ENCODE measurements around the gene LASP1.
"Not testable (repeated sequence)": the region's sequence is repeated elsewhere in the genome, so short reads cannot be mapped to it uniquely, and the experiment has no call there.

Gene LASP1

GRCh38 chr17:38922538-38923297 lies 52.9 kb downstream of the LASP1 start:
- peak overlapping the region; percentile 59; the same call in 1 of the 2 replicates for H3K4me2 ChIP-seq
- 0 out of 2 replicates have a peak, but pooled peaks cover 7% of the 10 kb centered on the region for H4K20me1 ChIP-seq
- H3K27ac ChIP-seq: peak overlapping the region; percentile 62; the same call in 1 of the 2 replicates
- H3K9me3 ChIP-seq: no peaks in the 10 kb centered on the region
- H3K27me3 ChIP-seq: no peaks in the 10 kb centered on the region
- H3K4me3 ChIP-seq: no peak overlapping the region
- no peak for TF ChIP-seq Cebpa-rat (IDR thresholded peaks at IDR 0.05)
- H3K9ac ChIP-seq: peak overlapping the region; percentile 40; the same call in 1 of the 2 replicates
- H3K4me1 ChIP-seq: peaks cover 80% of the 10 kb centered on the region
- H3K36me3 ChIP-seq: peaks cover 26% of the 10 kb centered on the region

GRCh38 chr17:38925263-38925995 lies 55.6 kb downstream of the LASP1 start, which contains the start of gene LASP1NB:
Gene LASP1NB (plus strand): TSS chr17:38925614.
- Histone ChIP-seq H3K36me3 (no peaks in the 10 kb centered on the region), H3K9ac (no peak within 1 kb of the TSS), H3K27ac (peak within 1 kb of the TSS; percentile 55), H3K4me3 (no peak within 1 kb of the TSS), H3K4me2 (peak within 1 kb of the TSS; percentile 74), H4K20me1 (0 out of 2 replicates have a peak, but pooled peaks cover 2% of the 10 kb centered on the region), H3K27me3 (no peaks in the 10 kb centered on the region), H3K9me3 (no peaks in the 10 kb centered on the region), H3K4me1 (peaks cover 61% of the 10 kb centered on the region)
- no peak for TF ChIP-seq Cebpa-rat (IDR thresholded peaks at IDR 0.05)

DNA sequence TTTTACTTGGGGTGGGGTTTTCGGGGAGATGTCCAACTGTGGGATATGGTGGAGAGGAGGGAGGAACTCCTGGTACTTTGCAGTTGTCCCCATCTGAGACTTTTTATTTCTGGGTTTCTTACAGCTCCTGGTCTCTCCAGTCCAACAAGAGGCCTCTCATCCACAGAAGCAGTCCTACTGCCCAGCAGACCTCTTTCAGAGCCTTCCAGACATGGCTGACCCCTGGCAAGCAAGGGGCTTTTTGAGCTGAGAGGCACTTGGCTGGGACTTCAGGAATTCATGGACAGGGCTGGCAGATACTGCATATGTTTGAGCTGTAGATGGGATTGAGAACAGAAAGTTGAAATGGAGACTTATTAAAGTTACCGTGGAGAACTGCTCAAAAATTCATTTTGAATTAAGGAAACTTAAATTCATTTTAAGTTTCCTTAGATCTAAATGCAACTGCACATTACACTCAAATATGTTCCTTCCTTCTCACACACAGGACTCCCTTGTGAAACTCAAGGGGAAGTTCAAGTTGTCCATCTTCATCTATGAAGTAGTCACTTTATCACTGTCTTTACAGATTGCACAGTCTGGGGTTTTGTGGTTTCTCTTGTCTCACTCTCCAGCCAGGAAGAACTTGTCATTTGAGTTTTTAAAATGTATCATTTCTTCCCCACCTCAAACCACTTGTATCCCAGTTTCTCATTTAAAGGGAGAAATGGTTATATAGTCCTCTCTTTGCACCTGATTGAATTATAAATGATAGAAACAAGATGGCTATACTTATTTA lies 56.6 kb downstream of the LASP1 start:
- no peak overlapping the region for H3K9ac ChIP-seq
- no peaks in the 10 kb centered on the region for H3K9me3 ChIP-seq
- H3K36me3 ChIP-seq: no peaks in the 10 kb centered on the region
- H4K20me1 ChIP-seq: no peaks in the 10 kb centered on the region
- H3K4me3 ChIP-seq: no peak overlapping the region
- no peak for TF ChIP-seq Cebpa-rat (IDR thresholded peaks at IDR 0.05)
- H3K4me2 ChIP-seq: peak overlapping the region; percentile 74
- peak overlapping the region; percentile 55 for H3K27ac ChIP-seq
- H3K4me1 ChIP-seq: peaks cover 51% of the 10 kb centered on the region
- H3K27me3 ChIP-seq: no peaks in the 10 kb centered on the region

GRCh38 chr17:38930782-38931181 lies 60.9 kb downstream of the LASP1 start:
- H3K4me3 ChIP-seq, H3K27ac ChIP-seq, H4K20me1 ChIP-seq, H3K9me3 ChIP-seq, H3K4me2 ChIP-seq, H3K27me3 ChIP-seq, H3K9ac ChIP-seq, H3K36me3 ChIP-seq: not testable (repeated sequence)
- H3K4me1 ChIP-seq: peaks cover 17% of the 10 kb centered on the region

DNA sequence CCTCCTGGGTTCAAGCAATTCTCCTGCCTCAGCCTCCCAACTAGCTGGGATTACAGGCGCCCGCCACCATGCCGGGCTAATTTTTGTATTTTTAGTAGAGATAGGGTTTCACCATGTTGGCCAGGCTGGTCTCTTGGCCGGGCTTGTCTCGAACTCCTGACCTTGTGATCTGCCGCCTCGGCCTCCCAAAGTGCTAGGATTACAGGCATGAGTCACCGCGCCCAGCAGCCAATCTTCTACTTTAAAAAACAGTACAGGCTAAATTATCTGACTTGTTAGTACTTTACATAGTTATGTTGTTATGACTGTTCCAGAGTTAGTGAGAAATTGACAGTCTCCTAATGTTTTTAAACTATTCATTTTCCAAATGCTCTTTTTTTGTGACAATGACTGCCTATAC lies 64.1 kb downstream of the LASP1 start:
- H3K9me3 ChIP-seq: not testable (repeated sequence)

GRCh38 chr17:38939987-38940386 lies 70.1 kb downstream of the LASP1 start:
- Histone ChIP-seq H3K36me3 (no peaks in the 10 kb centered on the region), H3K9me3 (no peaks in the 10 kb centered on the region), H3K4me2 (no peak overlapping the region), H3K27ac (no peak overlapping the region), H3K9ac (no peak overlapping the region), H4K20me1 (no peaks in the 10 kb centered on the region), H3K27me3 (no peaks in the 10 kb centered on the region), H3K4me3 (no peak overlapping the region), H3K4me1 (peaks cover 16% of the 10 kb centered on the region)
- TF ChIP-seq Cebpa-rat (IDR thresholded peaks at IDR 0.05): no peak

More for the DNA sequence above, 64.1 kb downstream of the LASP1 start:
- not testable (repeated sequence) for H3K27ac ChIP-seq, H4K20me1 ChIP-seq, H3K36me3 ChIP-seq, H3K4me3 ChIP-seq, H3K4me2 ChIP-seq, H3K9ac ChIP-seq, H3K4me1 ChIP-seq, H3K27me3 ChIP-seq

GRCh38 chr17:38940404-38940803 lies 70.5 kb downstream of the LASP1 start:
- no peak for TF ChIP-seq Cebpa-rat (IDR thresholded peaks at IDR 0.05)
- H4K20me1 ChIP-seq: no peaks in the 10 kb centered on the region
- H3K4me1 ChIP-seq: peaks cover 16% of the 10 kb centered on the region
- H3K9ac ChIP-seq: no peak overlapping the region
- H3K4me2 ChIP-seq: no peak overlapping the region
- no peak overlapping the region for H3K27ac ChIP-seq
- H3K27me3 ChIP-seq: no peaks in the 10 kb centered on the region
- no peaks in the 10 kb centered on the region for H3K36me3 ChIP-seq
- no peaks in the 10 kb centered on the region for H3K9me3 ChIP-seq
- no peak overlapping the region for H3K4me3 ChIP-seq

- TF ChIP-seq Cebpa-rat (IDR thresholded peaks at IDR 0.05): no peak
- H3K4me2 ChIP-seq: peak overlapping the region; percentile 35
- no peak overlapping the region for H3K9ac ChIP-seq
- H3K27me3 ChIP-seq: no peaks in the 10 kb centered on the region
- H3K4me1 ChIP-seq: peaks cover 16% of the 10 kb centered on the region
- H3K27ac ChIP-seq: no peak overlapping the region
- no peaks in the 10 kb centered on the region for H3K36me3 ChIP-seq
- H4K20me1 ChIP-seq: no peaks in the 10 kb centered on the region
- no peaks in the 10 kb centered on the region for H3K9me3 ChIP-seq
- H3K4me3 ChIP-seq: no peak overlapping the region
Observed at GRCh38 chr17:38942696-38943334, 73.0 kb downstream of the LASP1 start.

- Histone ChIP-seq H3K27ac (no peak overlapping the region), H3K9ac (no peak overlapping the region), H3K36me3 (no peaks in the 10 kb centered on the region), H3K4me2 (no peak overlapping the region; the same call in 1 of the 2 replicates), H3K27me3 (no peaks in the 10 kb centered on the region), H3K4me1 (peaks cover 16% of the 10 kb centered on the region), H3K4me3 (no peak overlapping the region), H3K9me3 (no peaks in the 10 kb centered on the region), H4K20me1 (no peaks in the 10 kb centered on the region)
- no peak for TF ChIP-seq Cebpa-rat (IDR thresholded peaks at IDR 0.05)
Observed at GRCh38 chr17:38943607-38944006, 73.7 kb downstream of the LASP1 start.

Data from BLaER1 (cell line).